Stimulated activated naive CD4-positive, alpha-beta T cell (primary cell): ENCODE measurements around the gene DUSP23.

Experiments used
- DNase-seq, 6 experiments: peaks; one replicate each; lab custom pipeline; 2025; lab: John Stamatoyannopoulos, UW

DUSP23 gene

DNA sequence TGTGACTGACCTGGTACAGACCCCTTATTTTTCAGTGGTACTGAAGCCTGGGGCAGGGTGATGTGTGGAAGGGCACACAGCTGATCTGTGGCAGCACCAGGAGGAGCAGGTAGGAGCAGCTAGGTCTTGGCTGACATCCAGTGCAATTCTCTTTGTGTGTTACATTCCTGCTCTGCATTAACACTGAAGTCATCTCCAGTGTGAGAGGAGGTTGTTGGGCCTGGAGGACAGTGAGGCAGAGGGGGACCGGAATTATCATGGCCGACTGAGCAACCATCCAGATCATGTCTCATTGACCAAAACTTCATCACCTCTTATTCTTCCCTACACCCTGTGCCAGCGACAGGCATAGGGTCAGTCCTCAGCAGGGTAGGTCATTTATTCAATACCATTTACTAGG, 47.4 kb downstream of the DUSP23 start:
- no peak for DNase-seq

GRCh38 chr1:159828581-159829272, 48.0 kb downstream of the DUSP23 start:
- no peak for DNase-seq

GRCh38 chr1:159829273-159829634, 48.5 kb downstream of the DUSP23 start:
- no peak for DNase-seq

DNA sequence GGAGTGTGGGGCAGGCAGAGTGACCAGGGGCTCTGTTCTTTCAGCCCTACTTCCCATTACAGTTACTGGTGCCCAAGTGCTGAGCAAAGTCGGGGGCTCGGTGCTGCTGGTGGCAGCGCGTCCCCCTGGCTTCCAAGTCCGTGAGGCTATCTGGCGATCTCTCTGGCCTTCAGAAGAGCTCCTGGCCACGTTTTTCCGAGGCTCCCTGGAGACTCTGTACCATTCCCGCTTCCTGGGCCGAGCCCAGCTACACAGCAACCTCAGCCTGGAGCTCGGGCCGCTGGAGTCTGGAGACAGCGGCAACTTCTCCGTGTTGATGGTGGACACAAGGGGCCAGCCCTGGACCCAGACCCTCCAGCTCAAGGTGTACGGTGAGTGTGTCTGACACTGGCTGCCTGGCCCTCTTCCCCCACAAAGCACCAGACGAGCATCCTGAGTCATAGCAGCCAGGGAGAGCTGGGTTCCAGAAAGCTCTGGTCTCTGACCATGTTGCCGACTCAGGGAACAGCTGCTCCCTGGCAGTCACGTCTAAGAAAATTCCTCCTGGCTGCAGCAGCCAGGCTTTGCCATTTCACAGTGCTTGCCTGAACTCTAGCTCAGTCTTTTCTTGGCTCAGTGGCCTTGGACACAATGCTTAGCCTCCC, 49.2 kb downstream of the DUSP23 start:
- no peak for DNase-seq

- no peak for DNase-seq
Observed at GRCh38 chr1:159830722-159831121, 50.0 kb downstream of the DUSP23 start.

DNA sequence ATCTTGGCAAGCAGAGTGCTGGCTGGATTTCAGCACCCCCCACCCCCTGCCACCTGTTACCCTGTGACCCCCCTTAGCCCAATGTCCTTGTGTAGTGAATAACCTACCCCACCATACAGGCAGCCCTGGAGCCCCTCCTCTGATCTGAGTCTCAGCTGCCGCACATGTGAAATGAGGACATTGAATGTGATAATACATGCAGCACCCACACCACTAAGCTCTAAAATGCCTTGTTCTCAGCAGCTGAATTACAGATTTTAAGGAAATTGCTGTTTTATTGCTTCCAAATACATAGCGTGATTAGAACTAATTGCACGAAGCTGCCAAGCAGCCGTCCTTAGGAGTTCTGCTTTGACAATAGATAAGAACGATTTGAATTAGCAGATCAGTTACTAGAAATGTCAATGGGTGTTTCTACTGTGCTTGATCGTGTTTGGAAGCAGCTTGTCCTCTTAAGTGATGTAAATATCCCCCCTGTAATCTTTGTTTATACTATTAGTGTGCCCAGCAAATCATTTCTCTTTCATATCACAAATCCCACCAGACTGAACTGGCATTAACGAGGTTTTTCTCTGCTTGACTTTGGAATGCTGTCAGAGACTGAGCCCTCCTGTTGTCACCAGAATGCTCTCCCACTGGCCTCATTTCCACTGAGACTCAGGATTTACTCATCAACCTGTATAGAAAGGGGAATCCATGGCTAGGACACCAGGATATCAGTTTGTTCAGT, 50.8 kb downstream of the DUSP23 start:
- no peak for DNase-seq
